H1 (cell line): ENCODE data around the gene MEGF11.

Experiments
- CTCF ChIP-seq, 3 experiments: IDR thresholded peaks; 1 replicate in 2 of 3; 2 replicates in 1 of 3; pipeline versions ENCODE4 v1.5.1 to v1.6.1; 2011; ENCODE audit warnings: low read length in 3 of 3, mild to moderate bottlenecking in 3 of 3, inconsistent platforms in 2 of 3, low read depth in 1 of 3, moderate library complexity in 1 of 3; ENCODE audit not compliant: insufficient read depth in 1 of 3; ENCODE audit errors: control extremely low read depth in 1 of 3
- EZH2 ChIP-seq: fragments of 200-600 bp; sonication (generic); IDR thresholded peaks from 2 replicates; pipeline ENCODE4 v1.7.1; 2012; ENCODE audit warnings: low read depth, mild to moderate bottlenecking, moderate library complexity, low read length, inconsistent platforms; ENCODE audit not compliant: severe bottlenecking
- JUN ChIP-seq: IDR thresholded peaks from 2 replicates; pipeline ENCODE4 v1.6.1; 2011; ENCODE audit warnings: low read depth, mild to moderate bottlenecking, improper control_type of control experiment, low read length
- NRF1 ChIP-seq: IDR thresholded peaks from 2 replicates; pipeline ENCODE4 v1.6.1; 2011; ENCODE audit warnings: mild to moderate bottlenecking, low read depth, low read length, improper control_type of control experiment
- POLR2A ChIP-seq, 2 experiments: IDR thresholded peaks; 1 replicate in 1 of 2; 2 replicates in 1 of 2; pipeline ENCODE4 v1.6.1; 2011; ENCODE audit warnings: low read depth in 2 of 2, low read length in 2 of 2, mild to moderate bottlenecking in 2 of 2; ENCODE audit errors: control extremely low read depth in 1 of 2
- POLR2AphosphoS5 ChIP-seq: IDR thresholded peaks from 2 replicates; pipeline ENCODE4 v1.6.1; 2011; ENCODE audit warnings: low read depth, low read length
- RAD21 ChIP-seq, 2 experiments: IDR thresholded peaks in 1 of 2; conservative IDR thresholded peaks in 1 of 2; 2 replicates each; pipeline ENCODE4 v1.6.1; 2011; ENCODE audit warnings: low read depth in 2 of 2, low read length in 2 of 2, improper control_type of control experiment in 1 of 2, inconsistent platforms in 1 of 2, mild to moderate bottlenecking in 1 of 2, moderate library complexity in 1 of 2
- RNF2 ChIP-seq: fragments of 200-900, 300-1000 bp; sonication (generic); IDR thresholded peaks from 2 replicates; pipeline ENCODE4 v1.7.1; 2016; ENCODE audit warnings: borderline replicate concordance, low read depth, mild to moderate bottlenecking, antibody characterized with exemption, low read length; ENCODE audit not compliant: poor library complexity, severe bottlenecking; ENCODE audit errors: missing control alignments
- TAF1 ChIP-seq: IDR thresholded peaks from 2 replicates; pipeline ENCODE4 v1.6.1; 2011; ENCODE audit warnings: mild to moderate bottlenecking, low read depth, low read length
- YY1 ChIP-seq: IDR thresholded peaks from 2 replicates; pipeline ENCODE4 v1.6.1; 2011; ENCODE audit warnings: low read depth, mild to moderate bottlenecking, low read length

DNA sequence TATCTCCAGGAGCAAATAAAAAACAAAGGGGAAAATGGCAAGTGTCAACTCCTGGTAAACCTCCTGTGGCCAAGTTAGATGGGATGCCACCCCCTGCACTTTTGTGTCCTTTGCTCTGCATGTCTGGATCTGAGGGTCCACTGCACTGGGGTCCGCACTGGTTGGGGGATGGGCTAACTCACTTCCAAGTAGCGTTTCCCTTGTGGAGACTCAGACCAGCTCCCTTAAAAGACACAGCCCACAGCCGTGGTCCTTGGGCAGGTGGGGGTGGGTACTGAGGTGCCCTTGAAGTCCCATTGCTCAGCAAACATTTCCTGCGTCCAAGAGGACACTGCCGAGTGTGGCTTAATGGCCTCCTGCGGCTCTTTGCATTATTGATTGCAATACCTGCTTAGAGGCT lies 188.2 kb downstream of the MEGF11 start:
- TF ChIP-seq CTCF (IDR thresholded peaks at IDR 0.05; ENCODE audit: control extremely low read depth in 1 of 3, insufficient read depth in 1 of 3, low read depth in 1 of 3, low read length in 3 of 3) (no peak), RNF2 (no peak), POLR2A (IDR thresholded peaks at IDR 0.05; ENCODE audit: control extremely low read depth in 1 of 2, low read depth in 2 of 2, low read length in 2 of 2) (no peak), JUN (no peak), EZH2 (no peak), YY1 (no peak), NRF1 (no peak), POLR2AphosphoS5 (no peak), RAD21 (IDR thresholded peaks at IDR 0.05 in 1 of 2, conservative IDR thresholded peaks at IDR 0.05 in 1 of 2; ENCODE audit: low read depth in 2 of 2, low read length in 2 of 2) (no peak), TAF1 (no peak)
